Liver (tissue), 9 donors: ENCODE data around the gene SLC25A15. TPM values are rescaled to one million over a fixed set of nuclear protein-coding genes. Genes with fewer than 3 reads are reported as not detected.

Experiments
- DNase-seq: peaks from one replicate; pipeline ENCODE4 v3.0.0-alpha.2; 2017; ENCODE audit warnings: low spot score
- H3K27ac ChIP-seq, 2 donors: one replicate each; pipeline ENCODE4 v1.7.0; 2013; ENCODE audit warnings: inconsistent platforms in 2 of 2, low read length in 2 of 2, control low read depth in 1 of 2, low read depth in 1 of 2, mild to moderate bottlenecking in 1 of 2
- H3K27me3 ChIP-seq, 4 donors: one replicate each; pipeline versions ENCODE4 v1.6.1 to v1.7.0; 2013; ENCODE audit warnings: low read length in 3 of 4, inconsistent platforms in 1 of 4, mild to moderate bottlenecking in 1 of 4, moderate library complexity in 1 of 4; ENCODE audit not compliant: control insufficient read depth in 4 of 4, insufficient read depth in 4 of 4
- H3K36me3 ChIP-seq, 4 donors: one replicate each; pipeline versions ENCODE4 v1.6.1 to v1.7.0; 2013; ENCODE audit warnings: low read length in 3 of 4, mild to moderate bottlenecking in 3 of 4, low read depth in 1 of 4, moderate library complexity in 1 of 4; ENCODE audit not compliant: control insufficient read depth in 4 of 4, insufficient read depth in 3 of 4
- H3K4me1 ChIP-seq, 4 donors: one replicate each; pipeline versions ENCODE4 v1.6.1 to v1.7.0; 2013; ENCODE audit warnings: low read length in 3 of 4, mild to moderate bottlenecking in 3 of 4, moderate library complexity in 1 of 4; ENCODE audit not compliant: control insufficient read depth in 4 of 4, insufficient read depth in 4 of 4
- H3K4me3 ChIP-seq, 3 donors: one replicate each; pipeline versions ENCODE4 v1.6.1 to v1.7.0; 2013; ENCODE audit warnings: low read length in 3 of 3, control low read depth in 1 of 3, low read depth in 1 of 3, mild to moderate bottlenecking in 1 of 3
- H3K9ac ChIP-seq, 2 donors: one replicate each; pipeline ENCODE4 v1.7.0; 2013; ENCODE audit warnings: low read length in 2 of 2, mild to moderate bottlenecking in 2 of 2, moderate library complexity in 2 of 2, control low read depth in 1 of 2, low read depth in 1 of 2
- H3K9me3 ChIP-seq, 4 donors: one replicate each; pipeline versions ENCODE4 v1.6.1 to v1.7.0; 2013; ENCODE audit warnings: low read length in 3 of 4; ENCODE audit not compliant: control insufficient read depth in 4 of 4
- ATF3 ChIP-seq: IDR thresholded peaks from 2 replicates; pipeline ENCODE4 v1.6.1; 2016; ENCODE audit warnings: antibody characterized with exemption
- CTCF ChIP-seq: fragments of 150-350 bp; IDR thresholded peaks from 2 replicates; pipeline ENCODE4 v1.5.1; 2017; ENCODE audit warnings: improper control_type of control experiment, low read depth, low read length; ENCODE audit not compliant: missing input control
- EGR1 ChIP-seq, 2 donors: IDR thresholded peaks; 2 replicates each; pipeline ENCODE4 v1.6.1; 2016 to 2018; ENCODE audit warnings: antibody characterized with exemption in 2 of 2, low read depth in 2 of 2
- FOXA1 ChIP-seq: IDR thresholded peaks from 2 replicates; pipeline ENCODE4 v1.6.1; 2016; ENCODE audit warnings: antibody characterized with exemption
- FOXA2 ChIP-seq: IDR thresholded peaks from 2 replicates; pipeline ENCODE4 v1.6.1; 2016; ENCODE audit warnings: antibody characterized with exemption
- GABPA ChIP-seq, 2 donors: IDR thresholded peaks in 1 of 2; conservative IDR thresholded peaks in 1 of 2; 2 replicates each; pipeline ENCODE4 v1.6.1; 2016; ENCODE audit warnings: antibody characterized with exemption in 2 of 2, mild to moderate bottlenecking in 1 of 2, moderate library complexity in 1 of 2
- HNF4A ChIP-seq, 2 donors: conservative IDR thresholded peaks; 2 replicates each; pipeline ENCODE4 v1.6.1; 2016; ENCODE audit warnings: antibody characterized with exemption in 2 of 2, mild to moderate bottlenecking in 2 of 2
- HNF4G ChIP-seq: IDR thresholded peaks from 2 replicates; pipeline ENCODE4 v1.6.1; 2016; ENCODE audit warnings: antibody characterized with exemption
- JUND ChIP-seq, 2 donors: IDR thresholded peaks; 2 replicates each; pipeline ENCODE4 v1.6.1; 2016; ENCODE audit warnings: antibody characterized with exemption in 2 of 2
- MAX ChIP-seq: IDR thresholded peaks from 2 replicates; pipeline ENCODE4 v1.6.1; 2016; ENCODE audit warnings: antibody characterized with exemption
- NR2F2 ChIP-seq: IDR thresholded peaks from 2 replicates; pipeline ENCODE4 v1.6.1; 2016; ENCODE audit warnings: antibody characterized with exemption
- RAD21 ChIP-seq, 2 donors: IDR thresholded peaks; 2 replicates each; pipeline ENCODE4 v1.6.1; 2016; ENCODE audit warnings: antibody characterized with exemption in 2 of 2, mild to moderate bottlenecking in 2 of 2
- REST ChIP-seq: IDR thresholded peaks from 2 replicates; pipeline ENCODE4 v1.6.1; 2016; ENCODE audit warnings: antibody characterized with exemption, mild to moderate bottlenecking
- SP1 ChIP-seq: IDR thresholded peaks from 2 replicates; pipeline ENCODE4 v1.6.1; 2018; ENCODE audit warnings: antibody characterized with exemption, mild to moderate bottlenecking
- TAF1 ChIP-seq: conservative IDR thresholded peaks from 2 replicates; pipeline ENCODE4 v1.6.1; 2016; ENCODE audit warnings: antibody characterized with exemption, mild to moderate bottlenecking
- YY1 ChIP-seq: IDR thresholded peaks from 2 replicates; pipeline ENCODE4 v1.6.1; 2016; ENCODE audit warnings: antibody characterized with exemption, mild to moderate bottlenecking
- ZBTB33 ChIP-seq: IDR thresholded peaks from 2 replicates; pipeline ENCODE4 v1.6.1; 2016; ENCODE audit warnings: antibody characterized with exemption
- WGBS: extraction: QIAGEN DNeasy Blood & Tissue Kit; methylation state at CpG from one replicate; pipeline ENCODE4 v1.1.7; 2013; 5-methylcytosine and 5-hydroxymethylcytosine counted together
- polyA plus RNA-seq, 2 donors: library from polyadenylated mRNA; stranded (reverse) in 1 of 2; unstranded in 1 of 2; fragments of 200-250 nt in 1 of 2; fragments of >200 nt in 1 of 2; fragmentation: Nextera tagmentation in 1 of 2; extraction: Ambion mirVana in 1 of 2; gene quantifications; one replicate each; pipeline versions ENCODE4 v1.2.1 to v1.2.3, GENCODE V29; 2013 to 2015
- total RNA-seq, 2 donors: library from RNA; depleted of rRNA; stranded (reverse); fragments of >200 nt; gene quantifications; one replicate each; pipeline ENCODE4 v1.2.3, GENCODE V29; 2014
- donor health status: healthy.
- donor health status: healthy.
- donor health status: healthy.
- donor health status: healthy.
- donor health status: healthy.

SLC25A15 gene
- total and polyA plus RNA-seq, 4 donors = 29.3 to 106 (median 66.9) TPM

- no peaks in the 10 kb centered on the region for H3K27me3 ChIP-seq
- H3K36me3 ChIP-seq = peaks cover 0 to 17% (median 6%) of the 10 kb centered on the region in 4 donors
Observed at GRCh38 chr13:40762849-40763248, 26.6 kb upstream of the SLC25A15 start.

GRCh38 chr13:40764587-40765403 lies 24.6 kb upstream of the SLC25A15 start:
- Histone ChIP-seq H3K4me3 (no peak overlapping the region), H3K9ac (peak overlapping the region in 1 of 2 donors; percentile 42), H3K4me1 (peaks cover 6 to 22% (median 15%) of the 10 kb centered on the region in 4 donors), H3K27ac (no peak overlapping the region), H3K27me3 (no peaks in the 10 kb centered on the region), H3K9me3 (no peaks in the 10 kb centered on the region), H3K36me3 (peaks cover 0 to 14% (median under 1%) of the 10 kb centered on the region in 4 donors)
- no peak for DNase-seq
- no peak for TF ChIP-seq FOXA1
- TF ChIP-seq TAF1 = no peak
- TF ChIP-seq HNF4A (conservative IDR thresholded peaks at IDR 0.05) = peak in 1 of 2 donors; percentile 8
- 39% methylated on average over 3 of the region's 3 CpGs for WGBS

More at GRCh38 chr13:40762849-40763248, 26.6 kb upstream of the SLC25A15 start:
- H3K4me1 ChIP-seq = peaks cover 4 to 18% (median 10%) of the 10 kb centered on the region in 4 donors
- TF ChIP-seq CTCF (no peak), HNF4G (no peak), HNF4A (conservative IDR thresholded peaks at IDR 0.05) (no peak)
- H3K27ac ChIP-seq = no peak overlapping the region
- DNase-seq = no peak
- no peak overlapping the region for H3K4me3 ChIP-seq
- no peak overlapping the region for H3K9ac ChIP-seq
- no peaks in the 10 kb centered on the region for H3K9me3 ChIP-seq
- 88% methylated on average over 1 of the region's 1 CpG for WGBS

GRCh38 chr13:40765602-40766001 lies 23.8 kb upstream of the SLC25A15 start:
- WGBS = 97% methylated on average over 1 of the region's 1 CpG
- Histone ChIP-seq H3K27ac (no peak overlapping the region), H3K4me3 (no peak overlapping the region), H3K4me1 (peaks cover 8 to 28% (median 21%) of the 10 kb centered on the region in 4 donors), H3K27me3 (no peaks in the 10 kb centered on the region), H3K9me3 (no peaks in the 10 kb centered on the region), H3K36me3 (peaks cover 0 to 8% (median under 1%) of the 10 kb centered on the region in 4 donors), H3K9ac (no peak overlapping the region)
- DNase-seq = no peak
- TF ChIP-seq SP1 = no peak
- no peak for TF ChIP-seq HNF4G
- TF ChIP-seq CTCF = no peak
- TF ChIP-seq TAF1 = no peak
- no peak for TF ChIP-seq RAD21 (IDR thresholded peaks at IDR 0.05)
- TF ChIP-seq MAX = no peak
- TF ChIP-seq ATF3 = no peak
- TF ChIP-seq YY1 = no peak
- no peak for TF ChIP-seq ZBTB33
- no peak for TF ChIP-seq JUND (IDR thresholded peaks at IDR 0.05)
- TF ChIP-seq FOXA2 = no peak
- no peak for TF ChIP-seq EGR1 (IDR thresholded peaks at IDR 0.05; ENCODE audit: low read depth in 2 of 2)
- no peak for TF ChIP-seq GABPA (IDR thresholded peaks at IDR 0.05 in 1 of 2, conservative IDR thresholded peaks at IDR 0.05 in 1 of 2)
- no peak for TF ChIP-seq HNF4A (conservative IDR thresholded peaks at IDR 0.05)
- no peak for TF ChIP-seq NR2F2
- TF ChIP-seq REST = no peak
